Activated CD4-positive, CD25-positive, alpha-beta regulatory T cell treated with anti-CD3 and anti-CD28 coated beads, Interleukin-2, amount 50 U/mL, for 72 hours (primary cell): ENCODE measurements around the gene CDC34.
"Not testable (repeated sequence)": the region's sequence is repeated elsewhere in the genome, so short reads cannot be mapped to it uniquely, and the experiment has no call there.

Experiments used
- DNase-seq: peaks from one replicate; pipeline ENCODE4 v3.0.0; 2021

The CDC34 gene

DNA sequence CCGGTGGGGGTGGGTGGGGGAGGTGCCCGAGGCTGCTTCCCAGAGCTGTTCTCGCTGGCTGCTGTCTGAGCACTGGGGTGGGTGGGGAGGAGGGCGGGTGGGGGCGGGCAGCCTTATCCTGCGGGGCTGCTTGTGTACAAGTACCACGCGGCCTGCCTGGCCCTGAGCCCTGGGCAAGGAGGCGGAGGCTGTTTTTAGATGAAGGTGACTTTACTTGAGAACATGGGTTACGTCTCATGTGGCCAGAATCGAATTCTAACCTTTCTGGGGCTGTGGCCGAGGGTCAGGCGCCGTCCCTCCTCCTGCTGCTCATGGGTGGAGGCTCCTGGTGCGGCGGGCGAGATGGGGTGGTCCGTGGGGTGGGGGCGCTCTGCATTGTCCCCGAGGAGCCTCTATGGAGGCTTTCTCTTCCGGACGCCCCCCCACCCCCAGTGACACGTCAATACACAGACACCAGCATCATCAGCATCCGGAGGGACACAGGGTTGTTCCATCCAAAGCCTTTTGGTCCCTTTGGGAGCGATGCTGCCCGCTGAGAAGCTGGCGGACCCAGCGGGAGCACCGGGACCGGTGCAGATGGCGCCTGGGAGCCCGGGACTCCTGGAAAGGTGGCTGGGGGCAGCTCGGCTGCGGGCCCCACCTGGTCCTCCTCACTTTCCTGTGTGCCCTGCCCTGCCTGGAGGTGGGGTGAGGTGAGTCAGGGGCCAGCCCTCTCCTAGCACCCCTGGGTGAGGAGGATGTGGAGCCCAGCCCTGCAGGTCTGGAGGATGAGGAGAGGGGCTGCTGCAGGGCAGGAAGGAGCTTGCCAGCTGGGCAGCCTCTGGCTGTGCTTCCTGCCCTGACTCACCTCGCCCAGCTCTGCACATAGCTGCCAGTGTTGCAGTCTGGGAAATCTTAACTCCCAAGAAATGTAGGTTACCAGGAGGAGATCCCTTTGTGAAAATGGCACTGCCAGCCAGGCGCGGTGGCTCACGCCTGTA is 44.3 kb downstream of the CDC34 start:
- no peak for DNase-seq

DNA sequence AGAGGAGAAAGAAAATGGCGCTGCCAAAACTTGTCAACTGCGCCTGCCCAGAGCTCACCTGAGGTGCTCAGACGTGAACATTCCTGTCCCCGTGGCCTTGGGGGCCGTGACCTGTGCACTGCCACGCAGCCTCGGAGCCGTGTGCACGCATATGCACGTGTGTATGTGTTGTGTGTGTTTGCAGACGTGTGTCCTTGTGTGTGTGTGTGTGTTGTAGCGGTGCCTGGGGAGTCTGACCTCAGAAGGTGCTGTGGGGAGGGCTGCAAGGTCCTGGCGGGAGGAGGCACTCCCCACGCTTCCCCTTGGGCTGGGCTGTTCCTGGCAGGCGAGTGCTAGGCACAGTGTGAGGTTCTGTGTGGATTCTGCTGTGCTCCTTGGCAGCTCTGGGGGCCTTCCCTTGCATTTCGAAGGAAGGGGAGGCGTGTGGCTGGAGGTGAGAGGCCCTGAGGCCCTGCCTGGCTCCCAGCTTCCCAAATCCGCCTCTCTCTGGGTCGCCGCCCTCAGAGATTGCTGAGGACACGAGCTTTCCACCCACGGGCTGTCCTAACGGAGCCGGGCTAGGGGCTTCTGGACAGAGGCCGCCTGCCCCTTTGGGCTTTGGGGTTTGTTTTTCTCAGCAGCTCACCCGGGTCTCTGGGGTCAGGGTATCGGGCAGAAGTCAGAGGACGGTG is 45.3 kb downstream of the CDC34 start:
- no peak for DNase-seq

DNA sequence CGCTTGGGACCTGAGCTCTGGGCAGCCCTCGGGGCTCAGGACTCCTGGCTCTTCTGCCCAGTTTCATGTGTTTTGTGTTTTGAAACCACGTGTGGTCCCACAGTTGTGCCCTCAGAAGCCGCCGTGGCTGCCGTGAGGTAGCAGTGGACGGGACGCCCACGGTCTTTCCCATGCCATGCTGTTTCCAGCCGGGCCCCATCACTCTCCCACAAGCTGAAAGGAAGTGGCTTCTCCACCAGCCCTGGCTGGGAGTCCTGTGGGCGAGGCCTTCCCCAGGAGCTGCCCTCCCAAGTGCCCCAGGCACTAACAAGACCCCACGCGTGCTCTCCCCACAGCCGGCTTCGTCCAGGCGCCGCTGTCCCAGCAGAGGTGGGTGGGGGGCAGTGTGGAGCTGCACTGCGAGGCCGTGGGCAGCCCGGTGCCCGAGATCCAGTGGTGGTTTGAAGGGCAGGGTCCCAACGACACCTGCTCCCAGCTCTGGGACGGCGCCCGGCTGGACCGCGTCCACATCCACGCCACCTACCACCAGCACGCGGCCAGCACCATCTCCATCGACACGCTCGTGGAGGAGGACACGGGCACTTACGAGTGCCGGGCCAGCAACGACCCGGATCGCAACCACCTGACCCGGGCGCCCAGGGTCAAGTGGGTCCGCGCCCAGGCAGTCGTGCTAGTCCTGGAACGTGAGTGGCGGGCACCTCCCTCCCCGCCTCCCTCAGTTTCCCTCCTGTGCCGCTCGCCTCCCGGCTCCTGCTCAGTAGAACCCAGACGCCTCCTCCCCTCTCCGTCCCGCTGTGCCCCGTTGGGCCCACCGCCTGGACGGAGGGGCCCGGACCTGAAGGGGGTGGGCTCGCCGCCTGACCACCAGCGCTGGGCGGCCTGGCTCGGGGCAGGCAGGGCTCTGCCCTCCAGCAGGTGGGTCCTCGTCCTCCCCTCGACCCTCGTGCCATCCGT is 46.2 kb downstream of the CDC34 start:
- no peak for DNase-seq

DNA sequence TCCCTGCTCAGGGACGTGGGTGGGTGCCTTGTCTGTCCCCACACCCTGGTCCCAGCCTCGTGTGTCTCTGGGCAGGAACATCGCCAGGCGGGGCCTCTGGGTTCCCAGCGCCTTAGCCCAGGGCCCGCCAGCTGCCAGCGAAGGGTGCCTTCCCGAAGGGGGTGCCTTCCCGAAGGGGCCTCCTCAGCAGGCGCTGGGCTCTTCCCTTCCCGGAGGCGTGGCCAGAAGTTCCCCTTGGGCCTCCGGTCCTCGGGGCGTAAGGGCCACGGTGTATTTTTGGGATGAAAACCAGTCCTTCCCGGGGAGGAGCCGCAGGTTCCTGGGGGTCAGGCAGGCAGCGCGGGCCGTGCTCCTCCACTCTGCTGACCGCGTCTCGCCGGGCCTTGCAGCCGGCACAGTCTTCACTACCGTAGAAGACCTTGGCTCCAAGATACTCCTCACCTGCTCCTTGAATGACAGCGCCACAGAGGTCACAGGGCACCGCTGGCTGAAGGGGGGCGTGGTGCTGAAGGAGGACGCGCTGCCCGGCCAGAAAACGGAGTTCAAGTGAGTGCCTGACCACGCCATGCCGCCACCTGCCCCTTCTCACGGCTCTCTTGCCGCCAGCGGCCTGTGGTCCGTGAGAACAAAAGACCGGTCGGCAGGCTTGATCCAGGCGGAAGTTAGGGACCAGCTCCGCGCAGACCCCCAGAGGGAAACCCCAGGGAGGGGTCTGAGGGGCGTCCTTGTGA is 47.7 kb downstream of the CDC34 start:
- no peak for DNase-seq

DNA sequence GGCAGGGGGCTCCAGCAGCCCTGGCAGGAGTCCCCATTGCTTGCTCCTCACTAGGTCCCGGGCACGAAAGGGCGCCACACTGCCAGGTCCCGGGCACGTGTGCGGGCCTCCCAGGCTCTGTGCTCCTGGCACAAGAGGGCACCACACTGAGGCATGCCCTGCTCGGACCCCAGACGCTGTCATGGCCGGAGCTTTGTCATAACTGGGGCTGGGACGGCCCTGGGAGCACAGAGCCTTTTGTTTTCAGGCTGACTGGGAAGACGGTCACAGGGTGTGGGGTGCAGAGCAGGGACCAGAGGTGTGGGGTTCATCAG is 48.2 kb downstream of the CDC34 start:
- no peak for DNase-seq

DNA sequence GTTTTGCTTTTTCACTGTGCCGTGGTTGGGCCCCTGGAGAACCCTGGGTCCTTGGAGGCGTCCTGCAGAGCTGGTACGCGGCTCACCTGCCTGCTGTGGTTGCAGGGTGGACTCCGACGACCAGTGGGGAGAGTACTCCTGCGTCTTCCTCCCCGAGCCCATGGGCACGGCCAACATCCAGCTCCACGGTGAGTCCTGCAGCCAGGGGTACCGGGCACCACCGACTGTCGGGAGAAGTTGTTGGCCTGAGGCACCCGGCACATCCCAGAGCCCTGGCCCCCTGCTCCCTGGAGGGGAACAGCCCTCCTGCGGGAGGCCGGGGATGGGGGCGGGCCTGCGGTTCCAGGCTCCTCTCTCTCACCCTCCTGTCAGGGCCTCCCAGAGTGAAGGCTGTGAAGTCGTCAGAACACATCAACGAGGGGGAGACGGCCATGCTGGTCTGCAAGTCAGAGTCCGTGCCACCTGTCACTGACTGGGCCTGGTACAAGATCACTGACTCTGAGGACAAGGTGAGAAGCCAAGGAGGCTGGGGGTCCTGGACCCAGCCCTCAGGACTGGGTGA is 48.8 kb downstream of the CDC34 start:
- DNase-seq: no peak

DNA sequence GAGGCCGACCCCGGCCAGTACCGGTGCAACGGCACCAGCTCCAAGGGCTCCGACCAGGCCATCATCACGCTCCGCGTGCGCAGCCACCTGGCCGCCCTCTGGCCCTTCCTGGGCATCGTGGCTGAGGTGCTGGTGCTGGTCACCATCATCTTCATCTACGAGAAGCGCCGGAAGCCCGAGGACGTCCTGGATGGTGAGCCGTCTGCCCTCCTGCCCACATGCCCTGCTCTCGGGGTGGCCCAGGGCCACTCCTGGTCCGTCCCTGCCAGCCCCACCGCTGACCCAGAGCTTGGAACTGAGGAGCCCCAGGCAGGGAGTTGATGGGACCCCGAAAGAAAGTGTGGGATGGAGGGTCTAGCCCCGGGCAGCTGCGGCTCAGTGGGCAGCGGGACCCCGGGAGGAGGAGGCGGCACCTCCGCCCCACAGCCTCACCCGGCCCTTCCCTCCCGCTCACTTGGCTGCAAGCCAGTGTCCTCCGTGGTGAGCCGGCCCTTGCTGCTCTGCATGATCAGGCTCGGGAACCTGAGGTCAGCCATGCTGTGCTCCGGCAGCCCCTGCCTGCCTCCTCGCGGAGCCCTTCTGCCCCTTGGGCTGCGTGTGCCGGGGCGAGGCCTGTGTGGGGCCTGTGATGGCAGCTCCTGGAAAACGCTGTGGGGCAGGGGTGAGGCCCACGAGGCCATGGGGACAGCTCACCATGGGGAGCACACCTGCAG is 50.0 kb downstream of the CDC34 start:
- DNase-seq: no peak

DNA sequence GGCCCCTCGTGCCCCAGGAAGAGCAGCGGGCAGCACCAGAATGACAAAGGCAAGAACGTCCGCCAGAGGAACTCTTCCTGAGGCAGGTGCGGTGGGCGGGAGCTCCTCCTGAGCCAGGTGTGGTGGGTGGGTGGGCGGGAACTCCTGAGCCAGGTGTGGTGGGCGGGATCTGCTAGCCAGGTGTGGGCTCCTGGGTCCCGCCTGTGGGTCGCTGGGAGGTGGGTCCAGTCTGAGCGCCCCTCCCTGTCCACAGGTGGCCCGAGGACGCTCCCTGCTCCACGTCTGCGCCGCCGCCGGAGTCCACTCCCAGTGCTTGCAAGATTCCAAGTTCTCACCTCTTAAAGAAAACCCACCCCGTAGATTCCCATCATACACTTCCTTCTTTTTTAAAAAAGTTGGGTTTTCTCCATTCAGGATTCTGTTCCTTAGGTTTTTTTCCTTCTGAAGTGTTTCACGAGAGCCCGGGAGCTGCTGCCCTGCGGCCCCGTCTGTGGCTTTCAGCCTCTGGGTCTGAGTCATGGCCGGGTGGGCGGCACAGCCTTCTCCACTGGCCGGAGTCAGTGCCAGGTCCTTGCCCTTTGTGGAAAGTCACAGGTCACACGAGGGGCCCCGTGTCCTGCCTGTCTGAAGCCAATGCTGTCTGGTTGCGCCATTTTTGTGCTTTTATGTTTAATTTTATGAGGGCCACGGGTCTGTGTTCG is 51.1 kb downstream of the CDC34 start:
- no peak for DNase-seq

DNA sequence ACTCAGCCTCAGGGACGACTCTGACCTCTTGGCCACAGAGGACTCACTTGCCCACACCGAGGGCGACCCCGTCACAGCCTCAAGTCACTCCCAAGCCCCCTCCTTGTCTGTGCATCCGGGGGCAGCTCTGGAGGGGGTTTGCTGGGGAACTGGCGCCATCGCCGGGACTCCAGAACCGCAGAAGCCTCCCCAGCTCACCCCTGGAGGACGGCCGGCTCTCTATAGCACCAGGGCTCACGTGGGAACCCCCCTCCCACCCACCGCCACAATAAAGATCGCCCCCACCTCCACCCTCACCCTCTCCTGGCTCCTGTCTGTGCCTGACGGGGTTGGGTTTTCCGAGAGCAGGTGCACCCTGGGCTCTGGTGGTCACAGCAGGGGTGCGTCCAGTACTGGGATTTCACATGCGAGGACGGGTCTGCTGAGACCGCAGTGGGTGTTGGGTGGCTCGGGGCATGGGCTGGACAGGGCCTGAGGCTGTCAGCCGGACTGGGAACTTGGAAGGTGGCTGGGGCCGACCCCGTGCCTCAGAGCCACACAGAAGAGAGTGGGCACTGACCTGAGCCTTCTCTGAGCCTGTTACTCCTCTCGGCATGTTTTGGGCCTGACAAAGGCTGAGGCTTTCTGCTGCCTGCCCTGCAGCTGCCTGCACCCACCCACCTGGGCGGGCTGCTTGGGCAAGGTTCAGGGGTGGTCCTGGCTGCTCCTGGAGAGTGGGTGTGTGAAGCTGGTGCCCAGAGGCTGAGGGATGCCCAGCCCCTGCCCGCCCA is 51.8 kb downstream of the CDC34 start:
- DNase-seq: no peak

DNA sequence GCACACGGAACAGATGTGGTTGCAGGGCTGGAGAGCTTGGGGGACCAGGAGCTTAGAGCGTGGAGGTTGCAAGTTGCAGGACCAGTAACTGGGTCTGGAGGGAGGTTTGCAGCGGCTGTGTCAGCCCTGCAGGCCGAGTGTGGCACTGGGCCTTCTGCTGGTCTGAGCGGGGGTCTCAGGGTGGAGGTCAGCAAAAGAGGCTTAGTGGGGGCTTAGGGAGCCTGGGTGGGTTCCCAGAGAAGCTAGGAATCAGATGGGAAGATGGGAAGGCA is 52.3 kb downstream of the CDC34 start:
- DNase-seq: no peak

DNA sequence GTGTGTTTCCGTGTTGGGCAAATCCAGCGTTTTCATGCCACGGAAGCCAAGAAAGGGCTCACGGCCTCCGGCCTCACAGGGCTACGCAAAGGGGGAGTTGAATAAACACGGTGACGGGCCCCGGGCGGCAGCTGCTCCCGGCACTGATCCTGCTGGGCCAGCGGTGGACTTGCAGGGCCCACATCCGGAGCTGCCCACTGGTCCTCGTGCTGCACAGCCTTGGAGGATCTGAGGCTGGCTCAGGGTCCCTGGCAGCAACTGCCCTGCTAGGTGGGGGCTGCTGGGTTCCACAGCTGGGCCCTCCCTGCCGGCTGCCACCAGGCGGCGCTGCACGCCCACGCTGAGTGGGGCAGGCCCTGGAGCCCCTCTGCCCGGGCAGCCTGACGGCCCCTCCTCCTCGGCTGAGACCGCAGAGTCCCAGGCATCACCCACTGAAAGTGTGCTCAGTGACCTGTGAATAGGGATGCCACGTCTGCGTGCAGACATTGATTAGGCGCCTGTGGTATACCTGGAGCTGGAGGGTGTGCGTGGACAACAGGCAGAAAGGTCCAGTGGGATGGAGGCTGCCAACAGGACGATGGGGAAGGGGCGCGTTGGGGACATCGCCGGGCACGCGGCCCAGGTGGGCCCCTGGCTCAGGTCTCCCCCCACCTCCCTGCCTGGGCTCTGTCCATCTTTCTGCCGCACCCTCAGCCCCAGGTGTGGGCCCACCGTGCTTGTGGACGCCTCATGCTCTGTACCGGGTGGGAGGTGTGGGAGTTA is 52.9 kb downstream of the CDC34 start:
- peak; percentile 66 for DNase-seq

DNA sequence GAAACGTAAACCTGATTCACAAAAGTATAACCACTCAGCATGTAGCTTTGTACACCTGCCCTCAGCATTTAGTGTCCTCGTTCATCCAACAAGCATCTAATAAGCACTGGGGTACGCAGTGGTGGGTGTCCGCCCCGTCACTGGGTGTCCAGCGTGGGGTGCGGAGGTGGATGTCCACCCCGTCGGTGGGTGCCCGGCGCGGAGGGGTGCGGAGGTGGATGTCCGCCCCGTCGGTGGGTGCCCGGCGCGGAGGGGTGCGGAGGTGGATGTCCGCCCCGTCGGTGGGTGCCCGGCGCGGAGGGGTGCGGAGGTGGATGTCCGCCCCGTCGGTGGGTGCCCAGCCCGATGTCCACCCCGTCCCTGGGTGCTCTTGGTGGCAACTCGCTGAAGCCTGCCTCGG is 53.6 kb downstream of the CDC34 start:
- DNase-seq: not testable (repeated sequence)

DNA sequence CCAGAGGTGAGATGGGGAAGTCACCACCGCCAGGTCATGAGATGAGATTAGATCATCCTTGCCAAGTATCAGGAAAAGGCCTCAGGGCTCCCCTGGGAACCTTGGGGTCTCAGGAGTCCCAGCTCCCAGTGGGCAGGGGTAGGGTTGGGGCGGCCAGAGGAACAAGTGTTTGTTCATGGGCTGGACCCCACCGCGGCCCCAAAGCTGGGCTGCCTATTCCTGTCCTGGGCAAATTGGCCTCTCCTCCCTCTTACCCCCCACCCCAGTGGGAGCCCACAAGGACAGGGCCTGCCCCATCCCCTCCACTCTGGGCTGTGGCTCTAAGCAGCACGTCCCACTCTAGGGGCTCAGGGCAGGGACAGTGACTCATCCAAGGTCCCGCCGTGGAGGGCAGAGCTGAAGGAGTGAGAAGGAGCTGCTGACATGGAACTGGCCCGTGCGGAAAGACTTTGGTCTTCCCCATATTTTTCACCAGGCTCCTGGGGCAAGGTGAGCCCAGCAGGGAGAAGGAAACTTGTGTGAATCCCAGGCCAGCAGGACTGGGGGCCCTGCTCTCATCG is 54.1 kb downstream of the CDC34 start:
- no peak for DNase-seq

DNA sequence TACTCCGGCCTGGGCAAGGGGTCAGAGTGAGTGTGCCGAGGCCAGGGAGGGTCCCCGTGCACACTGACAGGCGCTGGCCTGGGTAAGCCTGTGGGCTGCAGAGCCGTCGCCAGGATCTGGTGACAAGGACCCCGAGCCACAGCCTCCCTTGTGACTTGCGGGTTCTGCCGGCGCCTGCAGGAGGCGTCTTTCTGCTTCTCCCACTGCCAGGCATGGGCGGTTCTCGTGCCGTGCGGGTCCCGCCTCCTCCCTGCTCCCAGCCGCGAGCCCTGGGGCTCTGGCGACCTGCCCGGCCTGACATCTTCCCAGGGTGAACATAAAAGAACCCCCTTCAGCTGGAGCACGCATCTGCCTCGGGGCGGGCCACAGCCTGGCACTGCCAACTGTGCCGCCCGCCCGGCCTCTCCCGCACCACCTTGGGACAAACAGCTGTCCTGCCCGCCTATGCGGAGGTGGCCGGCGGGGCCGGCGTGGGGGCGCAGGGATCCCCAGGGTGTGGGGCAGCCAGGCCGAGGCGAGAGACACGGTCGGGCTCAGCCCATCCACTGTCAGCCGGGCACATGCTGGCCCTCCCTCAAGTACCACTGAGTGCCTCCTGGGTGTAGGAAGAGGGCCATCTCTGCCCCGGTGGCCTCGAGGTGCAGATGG is 56.7 kb downstream of the CDC34 start:
- DNase-seq: peak; percentile 53

DNA sequence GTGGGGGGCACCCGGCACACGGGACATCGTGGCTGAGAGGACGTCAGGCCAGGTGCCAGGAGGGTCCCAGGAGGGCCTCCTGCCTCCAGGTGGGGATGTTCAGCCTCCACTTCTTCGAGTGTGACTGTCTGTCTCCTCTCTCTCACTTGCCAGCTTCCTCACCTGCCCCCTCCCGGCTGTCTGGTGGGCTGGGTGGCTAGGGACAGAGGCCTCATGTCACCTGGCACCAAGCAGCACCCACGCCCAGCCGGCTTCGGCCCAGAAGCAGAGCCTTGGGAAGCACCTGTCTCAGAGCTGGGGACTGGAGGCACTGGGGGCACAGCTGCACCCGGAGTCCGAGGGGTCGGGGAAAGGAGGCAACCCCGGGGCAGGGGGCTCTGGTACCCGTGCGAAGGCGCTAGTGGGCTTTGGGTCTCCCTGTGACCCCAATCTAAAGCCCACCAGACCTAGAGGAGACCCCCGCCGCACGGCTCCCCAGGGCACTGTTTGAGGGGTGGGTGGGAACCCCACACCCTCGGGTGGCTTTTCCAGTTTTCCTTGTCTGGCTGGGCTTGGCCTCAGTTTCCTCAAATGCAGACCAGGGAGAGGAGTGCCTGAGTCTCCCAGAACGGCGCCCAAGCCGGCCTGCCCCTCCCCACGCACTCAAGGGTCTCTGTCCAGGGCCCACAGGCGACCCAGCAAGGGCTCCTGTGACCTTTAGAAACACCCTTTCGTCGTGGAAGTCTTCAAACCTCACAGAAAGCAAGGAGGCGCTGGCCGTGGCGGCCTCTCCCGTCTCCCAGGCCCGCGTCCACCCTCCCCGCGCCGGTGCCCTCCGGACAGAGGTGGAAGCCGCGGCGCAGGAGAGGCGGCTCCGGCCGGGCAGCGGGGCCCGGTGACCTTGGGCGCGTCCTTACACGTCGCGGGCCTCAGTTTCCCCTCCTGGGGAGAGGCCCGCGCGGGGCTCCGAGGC is 57.5 kb downstream of the CDC34 start:
- DNase-seq: no peak

DNA sequence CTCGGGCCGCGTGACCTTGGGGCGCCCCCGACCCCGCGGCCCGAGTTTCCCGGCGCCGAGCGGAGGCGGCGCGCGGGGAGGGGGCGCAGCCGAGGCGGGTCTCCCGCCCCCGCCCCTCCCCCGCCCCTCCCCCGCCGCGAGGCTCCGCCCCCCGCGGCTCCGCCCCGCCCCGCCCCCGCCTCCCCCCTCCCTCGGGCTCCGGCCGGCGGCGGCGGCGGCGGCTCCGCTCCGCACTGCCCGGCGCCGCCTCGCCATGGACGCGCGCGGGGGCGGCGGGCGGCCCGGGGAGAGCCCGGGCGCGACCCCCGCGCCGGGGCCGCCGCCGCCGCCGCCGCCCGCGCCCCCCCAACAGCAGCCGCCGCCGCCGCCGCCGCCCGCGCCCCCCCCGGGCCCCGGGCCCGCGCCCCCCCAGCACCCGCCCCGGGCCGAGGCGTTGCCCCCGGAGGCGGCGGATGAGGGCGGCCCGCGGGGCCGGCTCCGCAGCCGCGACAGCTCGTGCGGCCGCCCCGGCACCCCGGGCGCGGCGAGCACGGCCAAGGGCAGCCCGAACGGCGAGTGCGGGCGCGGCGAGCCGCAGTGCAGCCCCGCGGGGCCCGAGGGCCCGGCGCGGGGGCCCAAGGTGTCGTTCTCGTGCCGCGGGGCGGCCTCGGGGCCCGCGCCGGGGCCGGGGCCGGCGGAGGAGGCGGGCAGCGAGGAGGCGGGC is 58.3 kb downstream of the CDC34 start, which contains the start of gene HCN2:
Gene HCN2 (plus strand): TSS at position 189 of the 703 bp plus-strand sequence. CDS start 65 bp downstream, at position 254.
- no peak for DNase-seq

DNA sequence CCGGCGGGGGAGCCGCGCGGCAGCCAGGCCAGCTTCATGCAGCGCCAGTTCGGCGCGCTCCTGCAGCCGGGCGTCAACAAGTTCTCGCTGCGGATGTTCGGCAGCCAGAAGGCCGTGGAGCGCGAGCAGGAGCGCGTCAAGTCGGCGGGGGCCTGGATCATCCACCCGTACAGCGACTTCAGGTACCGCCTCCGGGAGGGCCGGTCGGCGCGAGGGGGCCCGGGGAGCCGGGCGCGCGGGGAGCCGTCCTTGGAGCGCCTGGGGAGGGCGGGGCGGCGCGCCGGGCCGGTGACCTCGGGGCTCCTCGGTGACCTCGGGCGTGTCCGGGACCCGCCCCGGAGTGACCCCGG is 58.8 kb downstream of the CDC34 start:
- no peak for DNase-seq
